ENCODE data around the gene ITGB3BP.
"Not testable (repeated sequence)": the region's sequence is repeated elsewhere in the genome, so short reads cannot be mapped to it uniquely, and the experiment has no call there.

Gene ITGB3BP

DNA sequence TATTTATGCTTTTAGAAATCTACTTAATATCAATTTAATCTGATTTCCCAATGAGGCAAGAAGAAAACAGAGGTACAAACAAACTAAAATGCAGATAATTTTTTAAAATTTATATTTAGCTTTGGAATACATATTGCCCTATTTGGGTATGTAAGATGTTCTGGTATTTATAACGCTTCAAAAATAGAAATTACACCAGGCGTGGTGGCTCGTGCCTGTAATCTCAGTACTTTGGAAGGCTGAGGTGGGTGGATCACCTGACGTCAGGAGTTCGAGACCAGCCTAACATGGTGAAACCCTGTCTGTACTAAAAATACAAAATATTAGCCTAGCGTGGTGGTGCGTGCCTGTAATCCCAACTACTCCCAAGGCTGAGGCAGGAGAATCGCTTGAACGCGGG, 13.3 kb downstream of the ITGB3BP start:
- no peak for DNase-seq (ENCODE audit: low read depth in 2 of 3, low spot score in 2 of 3)

DNA sequence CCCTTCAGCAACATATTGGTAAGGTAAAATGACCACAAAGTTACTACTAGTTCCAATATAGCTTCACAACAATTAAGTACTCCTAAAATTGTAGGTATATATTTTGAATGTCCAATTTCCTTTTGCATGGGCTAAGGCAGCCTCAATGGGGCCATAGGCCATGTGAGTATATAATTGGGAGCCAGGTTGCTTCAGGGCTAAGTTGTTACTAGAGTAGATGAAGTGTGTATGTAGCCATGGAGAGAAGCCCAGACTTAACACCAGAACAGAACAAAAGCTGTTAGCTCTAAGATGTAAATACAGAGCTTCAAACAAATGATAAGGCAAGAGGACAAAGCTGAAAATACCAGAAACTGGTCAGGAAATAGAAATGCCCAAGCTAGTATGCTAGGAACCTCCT, 16.2 kb downstream of the ITGB3BP start:
- DNase-seq (ENCODE audit: low read depth in 2 of 3, low spot score in 2 of 3) = no peak

DNA sequence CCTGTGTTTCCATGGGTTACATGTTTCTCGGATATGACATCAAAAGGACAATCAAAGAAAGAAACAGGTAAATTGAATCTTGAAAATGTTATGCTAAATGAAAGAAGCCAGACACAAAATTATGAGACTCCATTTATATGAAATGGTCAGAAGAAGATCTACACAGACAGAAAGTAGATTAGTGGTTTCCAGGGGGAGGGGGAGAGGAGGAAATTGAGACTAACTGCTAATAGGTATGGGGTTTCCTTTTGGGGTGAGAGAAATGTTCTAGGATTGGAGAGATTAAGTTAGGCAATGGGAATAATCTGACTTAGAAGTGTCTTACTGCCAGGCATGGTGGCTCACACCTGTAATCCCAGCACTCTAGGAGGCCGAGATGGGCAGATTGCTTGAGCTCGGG, 21.8 kb downstream of the ITGB3BP start:
- no peak for DNase-seq (ENCODE audit: low read depth in 2 of 3, low spot score in 2 of 3)

DNA sequence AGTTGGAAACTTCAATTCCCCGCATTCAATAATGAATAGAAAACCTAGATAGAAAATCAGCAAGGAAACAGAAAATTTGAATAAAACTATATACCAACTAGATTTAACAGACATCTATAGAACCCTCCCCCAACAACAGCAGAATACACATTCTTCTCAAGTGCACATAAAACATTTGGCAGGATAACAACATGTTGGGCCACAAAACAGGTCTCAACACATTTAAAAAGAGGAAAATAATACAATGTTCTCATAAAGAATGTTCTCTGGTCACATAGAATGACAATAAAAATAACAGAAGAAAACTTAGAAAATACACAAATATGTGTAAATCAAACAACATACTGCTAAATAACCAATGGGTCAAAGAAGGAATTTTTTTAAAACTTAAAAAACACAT, 24.9 kb downstream of the ITGB3BP start:
- no peak for DNase-seq (ENCODE audit: low read depth in 2 of 3, low spot score in 2 of 3)

DNA sequence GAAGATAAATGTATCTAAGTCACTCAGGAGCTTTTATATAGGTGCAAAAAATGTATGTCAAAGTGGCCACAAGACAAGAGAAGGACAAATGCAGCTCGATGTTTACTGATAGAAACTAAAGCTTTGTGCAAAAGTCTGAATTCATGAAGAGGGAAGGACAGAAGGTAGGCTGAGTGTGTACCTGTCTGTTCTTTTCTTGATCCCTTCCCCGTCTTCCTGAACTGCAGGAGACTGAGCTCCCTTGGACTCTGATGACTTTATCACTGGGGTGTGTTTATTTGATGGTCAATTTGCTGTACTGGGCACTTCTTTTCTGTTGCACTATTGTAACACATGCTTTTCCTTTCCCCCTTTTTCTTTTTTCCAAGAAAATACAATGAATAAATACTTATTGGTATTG, 25.4 kb downstream of the ITGB3BP start:
- no peak for DNase-seq (ENCODE audit: low read depth in 2 of 3, low spot score in 2 of 3)

DNA sequence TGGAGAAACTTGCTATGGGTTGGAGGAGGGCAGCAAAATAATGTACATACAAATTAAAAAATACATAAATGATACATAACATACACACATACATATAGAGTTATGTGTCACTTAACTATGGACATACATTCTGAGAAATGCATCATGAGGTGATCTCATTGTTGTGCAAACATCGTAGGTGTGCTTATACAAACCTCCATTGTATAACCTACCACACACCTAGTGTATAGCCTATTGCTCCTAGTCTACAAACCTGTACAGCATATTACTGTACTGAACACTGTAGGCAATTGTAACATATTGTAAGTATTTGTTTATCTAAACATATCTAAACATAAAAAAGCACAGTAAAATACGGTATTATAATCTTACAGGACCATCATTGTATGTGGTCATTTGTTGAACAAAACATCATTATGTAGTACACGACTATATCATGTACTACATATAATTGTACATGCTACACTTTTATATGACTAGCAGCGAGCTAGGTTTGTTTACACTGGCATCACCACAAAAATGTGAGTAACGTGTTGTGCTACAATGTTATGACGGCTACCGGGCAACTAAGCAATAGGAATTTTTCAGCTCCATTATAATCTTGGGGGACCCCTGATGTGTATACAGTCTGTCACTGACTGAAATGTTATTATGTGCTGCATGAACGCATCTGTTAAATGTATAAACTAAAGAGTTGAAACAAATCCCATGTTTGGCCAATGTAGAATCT, 35.5 kb downstream of the ITGB3BP start:
- DNase-seq (ENCODE audit: low read depth in 2 of 3, low spot score in 2 of 3) = no peak

DNA sequence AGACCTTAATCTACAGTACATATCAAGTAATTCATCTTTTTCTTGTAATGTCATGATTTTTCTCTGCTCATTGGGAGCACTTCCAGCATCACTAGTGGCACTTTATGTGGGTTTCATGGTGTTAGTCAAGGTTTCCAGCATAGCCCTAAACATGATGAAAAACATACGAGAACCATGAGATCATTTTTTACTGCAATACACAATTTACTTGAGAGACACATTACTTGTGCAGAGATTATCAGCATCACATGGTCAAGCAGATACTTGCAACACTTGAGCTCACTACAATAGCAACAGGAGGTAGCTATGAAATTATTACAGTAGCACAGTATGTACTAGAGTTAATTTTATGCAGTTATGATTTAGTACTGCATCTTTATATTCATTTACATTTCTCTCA, 36.4 kb downstream of the ITGB3BP start:
- DNase-seq (ENCODE audit: low read depth in 2 of 3, low spot score in 2 of 3) = no peak

DNA sequence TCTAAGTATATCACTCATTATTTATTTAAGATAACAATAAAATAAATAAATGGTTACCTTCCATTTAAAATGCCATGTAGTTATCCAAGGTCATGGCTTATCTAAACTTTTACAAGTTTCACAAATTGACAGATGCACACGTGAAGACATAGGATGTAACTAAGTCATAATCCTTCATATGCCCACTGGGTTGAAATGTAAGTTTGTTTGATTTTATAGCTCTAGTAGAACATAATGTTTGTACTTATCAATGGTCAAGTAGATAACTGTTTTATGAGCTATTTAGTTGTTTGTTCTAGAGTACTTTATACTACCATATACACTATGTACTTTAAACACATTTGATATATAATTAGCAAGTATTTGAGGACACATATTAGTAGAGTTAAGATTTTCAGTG, 43.0 kb downstream of the ITGB3BP start:
- DNase-seq (ENCODE audit: low read depth in 2 of 3, low spot score in 2 of 3) = no peak

DNA sequence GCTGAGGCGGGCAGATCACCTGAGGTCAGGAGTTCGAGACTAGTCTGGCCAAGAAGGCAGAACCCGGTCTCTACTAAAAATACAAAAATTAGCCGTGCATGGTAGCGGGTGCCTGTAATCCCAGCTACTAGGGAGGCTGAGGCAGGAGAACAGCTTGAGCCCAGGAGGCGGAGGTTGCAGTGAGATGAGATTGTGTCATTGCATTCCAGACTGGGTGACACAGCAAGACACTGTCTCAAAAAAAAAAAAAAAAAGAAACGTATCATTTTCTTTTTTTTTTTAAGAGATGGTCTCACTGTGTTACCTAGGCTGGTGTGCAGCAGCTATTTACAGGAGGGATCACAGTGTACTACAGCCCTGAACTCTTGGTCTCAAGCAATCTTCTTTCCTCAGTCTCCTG, 47.3 kb downstream of the ITGB3BP start:
- no peak for DNase-seq (ENCODE audit: low read depth in 2 of 3, low spot score in 2 of 3)

DNA sequence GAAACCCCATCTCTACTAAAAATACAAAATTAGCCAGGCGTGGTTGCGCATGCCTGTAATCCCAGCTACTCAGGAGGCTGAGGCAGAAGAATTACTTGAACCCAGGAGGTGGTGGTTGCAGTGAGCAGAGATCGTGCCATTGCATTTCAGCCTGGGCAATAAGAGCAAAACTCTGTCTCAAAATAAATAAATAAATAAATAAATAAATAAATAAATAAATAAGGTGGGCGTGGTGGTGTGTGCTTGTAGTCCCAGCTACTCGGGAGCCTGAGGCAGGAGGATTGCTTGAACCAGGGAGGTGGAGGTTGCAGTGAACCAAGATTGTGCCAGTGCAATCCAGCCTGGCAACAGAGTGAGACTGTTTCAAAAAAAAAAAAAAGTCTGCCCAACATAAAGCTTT, 54.3 kb downstream of the ITGB3BP start:
- DNase-seq (ENCODE audit: low read depth in 2 of 3, low spot score in 2 of 3) = not testable (repeated sequence)

DNA sequence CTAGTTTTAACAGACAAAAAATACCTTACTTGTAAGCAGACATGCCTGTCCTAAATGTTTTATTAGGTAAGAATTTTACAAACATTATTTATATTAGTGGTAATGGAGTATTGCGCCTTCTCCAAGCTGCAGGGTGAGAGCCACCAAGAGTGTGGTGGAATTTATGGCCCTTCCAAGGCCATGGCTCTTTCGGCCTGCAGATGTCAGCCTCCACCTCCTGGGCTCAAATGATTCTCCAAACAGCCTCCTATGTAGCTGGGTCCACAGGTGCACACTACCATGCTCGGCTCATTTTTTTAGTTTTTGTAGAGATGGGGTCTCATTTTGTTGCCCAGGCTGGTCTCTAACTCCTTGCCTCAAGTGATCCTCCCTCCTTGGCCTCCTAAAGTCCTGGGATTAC, 56.3 kb downstream of the ITGB3BP start:
- DNase-seq (ENCODE audit: low read depth in 2 of 3, low spot score in 2 of 3) = no peak

DNA sequence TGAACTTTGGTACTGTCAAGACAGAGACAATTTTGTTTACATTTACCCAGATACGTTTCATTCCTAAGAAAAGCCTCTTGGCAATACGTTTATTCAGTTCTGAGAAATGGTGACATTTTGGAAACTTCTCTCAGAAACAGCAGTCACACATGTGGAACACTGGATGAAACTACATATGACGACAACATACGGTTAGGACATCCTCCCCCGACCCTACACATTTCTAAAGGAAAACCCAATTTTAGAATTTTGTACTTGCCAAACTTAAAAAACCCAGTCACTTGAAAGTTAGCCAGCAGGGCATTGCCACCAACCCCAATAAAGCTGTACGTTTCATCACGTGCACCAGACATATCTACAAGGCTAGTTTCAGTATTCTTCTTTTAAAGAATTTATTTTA, 56.8 kb downstream of the ITGB3BP start:
- DNase-seq (ENCODE audit: low read depth in 2 of 3, low spot score in 2 of 3) = no peak

DNA sequence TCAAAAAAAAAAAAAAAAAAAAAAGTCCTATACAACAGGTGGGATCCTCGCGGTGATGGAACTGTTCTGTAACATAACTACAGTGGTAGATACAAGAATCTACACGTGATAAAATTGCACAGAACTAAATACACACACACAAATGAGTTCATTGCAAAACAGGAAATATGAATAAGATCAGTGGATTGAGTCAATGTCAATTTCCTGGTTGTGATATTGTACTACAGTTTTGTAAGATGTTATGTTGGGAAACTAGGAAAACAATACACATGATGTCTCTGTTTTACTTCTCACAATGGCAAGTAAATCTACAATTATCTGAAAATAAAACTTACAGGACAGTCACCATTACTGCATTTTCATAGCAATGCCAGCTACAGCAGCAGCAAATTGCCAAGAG, 59.8 kb downstream of the ITGB3BP start:
- DNase-seq (ENCODE audit: low read depth in 2 of 3, low spot score in 2 of 3) = no peak

DNA sequence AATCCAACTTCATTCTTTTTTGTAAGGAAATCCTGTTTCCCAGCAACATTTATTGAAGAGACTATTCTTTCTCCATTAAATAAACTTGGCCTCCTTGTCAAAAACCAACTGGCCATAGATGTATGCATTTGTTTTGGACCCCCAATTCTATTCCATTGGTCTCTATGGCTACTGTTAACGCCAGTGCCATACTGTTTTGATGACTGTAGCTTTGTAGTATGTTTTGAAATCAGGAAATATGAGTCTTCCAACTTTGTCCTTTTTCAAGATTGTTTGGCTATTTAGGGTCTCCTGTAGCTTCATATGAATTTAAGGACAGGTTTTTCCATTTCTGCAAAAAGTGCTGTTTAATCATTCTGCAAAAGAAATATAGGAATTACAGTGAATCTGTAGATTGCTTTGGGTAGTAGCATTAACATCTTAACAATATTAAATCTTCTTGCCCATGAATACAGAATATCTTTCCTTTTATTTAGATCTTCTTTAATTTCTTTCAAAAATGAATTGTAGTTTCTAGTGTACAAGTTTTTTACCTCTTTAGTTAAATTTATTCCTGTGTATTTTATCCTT, 61.3 kb downstream of the ITGB3BP start:
- DNase-seq (ENCODE audit: low read depth in 2 of 3, low spot score in 2 of 3) = no peak

DNA sequence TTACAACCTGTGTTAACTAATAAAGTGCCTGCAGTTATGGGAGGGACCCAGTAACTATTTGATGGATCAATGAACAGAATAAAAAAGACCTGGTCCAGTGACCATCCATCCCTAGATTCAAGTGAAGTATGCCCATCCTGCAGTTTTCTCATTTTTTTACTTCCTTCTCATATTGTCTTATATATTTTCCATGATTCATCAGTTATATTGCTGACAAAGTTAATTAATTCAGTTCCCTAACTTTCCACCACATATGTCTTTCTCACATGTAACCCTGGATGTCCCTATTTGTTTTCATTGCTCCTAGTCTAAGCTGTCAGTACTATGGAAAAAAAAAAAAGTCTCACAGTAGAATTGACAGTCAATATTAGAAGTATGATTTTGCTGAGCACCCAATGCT, 64.3 kb downstream of the ITGB3BP start:
- no peak for DNase-seq (ENCODE audit: low read depth in 2 of 3, low spot score in 2 of 3)

DNA sequence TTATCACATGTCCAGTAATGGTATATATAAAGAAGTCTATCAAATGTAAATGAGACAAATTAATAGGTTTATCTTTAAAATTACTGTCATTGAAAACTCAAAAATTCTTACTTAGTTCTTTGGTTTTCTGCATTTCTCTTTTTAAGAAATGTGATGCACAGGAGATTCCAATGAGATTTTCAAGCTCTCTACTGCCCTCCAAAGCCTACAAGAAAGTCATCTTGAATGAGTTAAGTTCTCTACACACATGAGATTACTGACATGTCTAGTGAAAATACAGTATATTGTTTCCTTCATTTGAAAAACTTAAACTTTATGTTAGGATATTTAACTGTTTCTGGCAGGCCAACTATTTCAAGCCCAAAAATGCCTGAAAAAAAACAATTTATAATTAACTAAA, 68.8 kb downstream of the ITGB3BP start:
- no peak for DNase-seq (ENCODE audit: low read depth in 2 of 3, low spot score in 2 of 3)

DNA sequence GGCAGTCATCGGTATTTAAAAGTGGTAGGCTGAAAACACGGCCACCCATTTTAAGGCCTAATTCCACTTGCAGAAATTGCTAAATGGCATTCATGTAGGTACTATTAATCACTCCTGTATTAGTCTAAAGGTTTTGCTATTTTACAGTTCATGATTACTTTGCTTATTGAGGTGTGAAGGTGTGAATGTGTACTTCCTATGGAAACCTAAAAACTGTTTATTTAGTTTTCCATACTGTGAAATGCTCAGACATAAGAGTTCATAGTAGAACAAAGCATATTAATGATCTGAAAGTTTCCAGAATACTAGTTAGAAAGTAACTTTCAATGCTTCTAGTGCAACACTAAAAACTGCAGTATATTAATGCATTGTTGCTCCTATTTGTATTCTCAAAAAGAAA, 69.8 kb downstream of the ITGB3BP start:
- DNase-seq (ENCODE audit: low read depth in 2 of 3, low spot score in 2 of 3) = no peak

DNA sequence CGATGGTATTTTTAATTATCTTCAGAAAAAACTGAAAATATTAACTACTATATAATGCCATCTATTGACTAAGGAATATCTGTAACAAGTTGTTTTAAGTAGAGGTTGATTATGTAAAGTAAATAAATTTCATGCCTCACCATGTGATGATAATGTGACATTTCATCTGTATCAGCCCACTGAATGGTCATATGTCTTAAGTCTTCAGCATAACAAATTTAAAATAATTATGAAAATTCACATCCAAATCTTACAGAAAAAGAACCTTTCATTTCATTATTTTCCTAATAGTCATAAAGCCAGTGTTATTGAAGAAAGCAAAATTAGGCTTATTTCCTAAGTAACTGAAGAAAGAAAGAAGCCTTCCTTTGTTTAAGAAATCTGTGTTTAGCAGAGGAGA, 72.6 kb downstream of the ITGB3BP start:
- no peak for DNase-seq (ENCODE audit: low read depth in 2 of 3, low spot score in 2 of 3)

DNA sequence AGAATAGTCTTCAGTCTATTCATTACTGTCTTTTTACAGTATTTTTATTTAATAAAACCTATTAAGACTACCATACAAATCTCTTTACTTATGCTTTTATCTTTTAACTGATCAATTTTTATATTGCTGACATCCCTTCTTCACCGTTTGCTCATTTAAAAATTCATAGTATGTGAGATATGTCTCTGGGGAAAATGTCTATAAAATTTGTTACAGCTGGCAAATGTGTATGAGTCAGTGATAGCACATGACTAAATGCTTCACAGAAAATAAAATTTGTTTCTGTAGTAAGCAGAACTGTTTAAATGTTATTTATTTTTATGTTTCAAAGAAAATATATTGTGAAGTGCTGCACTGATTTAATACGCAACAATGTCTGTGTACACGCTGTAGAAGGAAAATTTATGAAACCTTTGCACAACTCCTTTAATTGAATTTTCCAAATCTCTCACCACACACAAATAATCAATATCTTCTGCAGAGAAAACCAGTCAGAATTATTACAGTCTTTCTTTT, 74.2 kb downstream of the ITGB3BP start:
- no peak for DNase-seq (ENCODE audit: low read depth in 2 of 3, low spot score in 2 of 3)

DNA sequence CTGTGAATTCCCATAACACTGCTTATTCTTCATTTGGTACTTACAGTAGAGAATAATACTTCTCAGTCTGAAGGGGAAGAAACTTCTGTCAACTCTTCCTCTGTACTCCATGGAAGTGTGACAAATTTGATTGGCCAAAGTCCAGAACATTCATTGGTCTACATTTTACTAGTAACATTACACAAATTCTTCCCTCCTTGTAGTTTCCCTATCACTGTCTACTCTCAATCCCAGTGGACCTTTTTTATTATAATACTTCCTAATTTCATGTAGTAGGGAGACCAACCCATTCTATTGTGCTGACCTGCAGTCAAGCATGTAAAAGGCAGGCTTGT, 80.9 kb downstream of the ITGB3BP start:
- no peak for DNase-seq (ENCODE audit: low read depth in 2 of 3, low spot score in 2 of 3)

DNA sequence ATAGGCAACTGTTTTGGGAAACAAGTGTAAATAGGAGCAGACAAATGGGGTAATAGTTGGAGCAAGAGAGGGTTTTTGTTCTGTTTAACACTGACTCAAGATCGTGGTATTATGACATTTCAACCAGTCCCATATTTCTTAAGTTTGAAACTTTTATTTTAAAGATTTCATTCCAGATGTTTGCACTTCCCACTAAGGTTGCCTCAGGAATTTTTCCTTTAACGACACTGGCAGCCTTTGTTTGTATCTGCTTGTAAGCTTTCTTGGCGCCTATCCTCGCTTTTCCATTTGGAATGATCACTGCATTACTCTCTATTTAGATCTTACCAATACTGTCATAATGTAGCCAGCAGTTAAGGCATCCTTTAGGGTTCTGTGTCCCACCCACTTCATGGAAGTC, 87.9 kb downstream of the ITGB3BP start:
- no peak for DNase-seq (ENCODE audit: low read depth in 2 of 3, low spot score in 2 of 3)

DNA sequence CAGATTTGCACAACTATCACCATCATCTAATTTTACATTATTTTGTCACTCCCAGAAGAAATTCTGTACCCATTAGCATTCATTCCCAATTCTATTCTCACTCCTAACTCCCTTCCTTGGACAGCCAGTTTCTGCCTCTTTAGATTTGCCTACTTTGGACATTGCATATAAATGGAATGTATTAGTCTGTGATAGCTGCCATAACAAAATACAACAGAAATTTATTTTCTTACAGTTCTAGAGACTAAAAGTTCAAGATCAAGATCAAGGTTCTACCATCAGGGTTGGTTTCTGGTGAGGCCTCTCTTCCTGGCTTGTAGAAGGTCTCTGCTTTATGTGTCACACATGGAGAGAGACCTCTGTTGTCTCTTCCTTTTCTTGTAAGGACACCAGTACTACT, 93.7 kb downstream of the ITGB3BP start:
- no peak for DNase-seq (ENCODE audit: low read depth in 2 of 3, low spot score in 2 of 3)

DNA sequence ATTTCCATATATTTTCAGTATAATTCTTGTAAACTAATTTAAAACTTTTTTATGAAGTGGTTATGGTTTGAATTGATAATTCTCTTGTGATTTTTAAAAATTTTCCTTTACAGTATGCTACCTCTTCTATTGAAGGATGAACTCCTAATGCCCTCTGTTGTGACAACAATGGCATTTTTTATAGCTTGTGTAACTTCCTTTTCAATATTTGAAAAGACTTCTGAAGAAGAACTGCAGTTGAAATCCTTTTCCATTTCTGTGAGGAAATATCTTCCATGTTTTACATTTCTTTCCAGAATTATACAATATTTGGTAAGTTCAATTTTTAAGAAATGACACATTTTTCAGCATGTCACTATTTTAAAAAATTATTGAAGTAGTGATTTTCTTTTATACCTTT, 94.2 kb downstream of the ITGB3BP start:
- DNase-seq (ENCODE audit: low read depth in 2 of 3, low spot score in 2 of 3) = no peak

Measured in activated CD8-positive, alpha-beta memory T cell treated with anti-CD3 and anti-CD28 coated beads for 48 hours (primary cell).